Mesothelial cell of epicardium (in vitro differentiated cells): ENCODE data around the gene KCNC3. TPM values are rescaled to one million over a fixed set of nuclear protein-coding genes. Genes with fewer than 3 reads are reported as not detected.

Experiments used
- DNase-seq, 2 experiments: peaks; one replicate each; pipeline ENCODE4 v3.0.0; 2021; ENCODE audit warnings: low spot score in 2 of 2; ENCODE audit not compliant: unreplicated experiment in 2 of 2
- H3K27ac Mint-ChIP-seq: 2 replicates; pipeline ENCODE4 v1.8.0; 2021; ENCODE audit warnings: mixed read lengths
- H3K27me3 Mint-ChIP-seq: 2 replicates; pipeline ENCODE4 v1.8.0; 2021; ENCODE audit warnings: low read depth, mixed read lengths
- H3K36me3 Mint-ChIP-seq: 2 replicates; pipeline ENCODE4 v1.8.0; 2021; ENCODE audit warnings: mixed read lengths
- H3K4me1 Mint-ChIP-seq: 2 replicates; pipeline ENCODE4 v1.8.0; 2021; ENCODE audit warnings: mixed read lengths
- H3K4me3 Mint-ChIP-seq: 2 replicates; pipeline ENCODE4 v1.8.0; 2021; ENCODE audit warnings: mild to moderate bottlenecking, moderate library complexity, mixed read lengths
- H3K9me3 Mint-ChIP-seq: 2 replicates; pipeline ENCODE4 v1.8.0; 2021; ENCODE audit warnings: mixed read lengths
- total RNA-seq: library from RNA; stranded (reverse); gene quantifications from 3 replicates; pipeline ENCODE4 v1.2.1, GENCODE V29; 2021
- TF ChIP-seq, protein P1 (sequence below): fragments of 200-600 bp; sonication (generic); IDR thresholded peaks from one replicate; pipeline ENCODE4 v1.5.0; 2021; ENCODE audit warnings: antibody characterized with exemption; ENCODE audit not compliant: unreplicated experiment

Gene KCNC3
- total RNA-seq, 1 donor from 2014 or later = 54.4 TPM

DNA sequence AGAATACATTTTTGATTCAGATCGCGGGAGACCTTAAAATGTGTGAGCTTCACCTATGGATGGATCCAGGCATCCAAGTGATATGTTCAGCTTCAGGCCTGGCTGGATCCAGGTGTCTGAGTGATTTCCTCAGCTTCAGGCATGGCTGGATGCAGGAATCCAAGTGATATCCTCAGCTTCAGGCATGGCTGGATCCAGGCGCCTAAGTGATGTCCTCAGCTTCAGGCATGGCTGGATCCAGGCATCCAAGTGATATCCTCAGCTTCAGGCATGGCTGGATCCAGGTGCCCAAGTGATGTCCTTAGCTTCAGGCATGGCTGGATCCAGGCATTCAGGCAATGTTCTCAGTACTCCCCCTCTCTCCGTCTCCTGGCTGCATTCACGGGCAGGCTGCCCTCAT, 60.7 kb downstream of the KCNC3 start:
- Mint-ChIP-seq H3K4me3 (no peak overlapping the region), H3K9me3 (no peaks in the 10 kb centered on the region), H3K4me1 (no peaks in the 10 kb centered on the region), H3K27ac (no peak overlapping the region), H3K27me3 (peaks cover 10% of the 10 kb centered on the region), H3K36me3 (peaks cover 18% of the 10 kb centered on the region)
- no peak for DNase-seq
- TF ChIP-seq, protein P1, sequence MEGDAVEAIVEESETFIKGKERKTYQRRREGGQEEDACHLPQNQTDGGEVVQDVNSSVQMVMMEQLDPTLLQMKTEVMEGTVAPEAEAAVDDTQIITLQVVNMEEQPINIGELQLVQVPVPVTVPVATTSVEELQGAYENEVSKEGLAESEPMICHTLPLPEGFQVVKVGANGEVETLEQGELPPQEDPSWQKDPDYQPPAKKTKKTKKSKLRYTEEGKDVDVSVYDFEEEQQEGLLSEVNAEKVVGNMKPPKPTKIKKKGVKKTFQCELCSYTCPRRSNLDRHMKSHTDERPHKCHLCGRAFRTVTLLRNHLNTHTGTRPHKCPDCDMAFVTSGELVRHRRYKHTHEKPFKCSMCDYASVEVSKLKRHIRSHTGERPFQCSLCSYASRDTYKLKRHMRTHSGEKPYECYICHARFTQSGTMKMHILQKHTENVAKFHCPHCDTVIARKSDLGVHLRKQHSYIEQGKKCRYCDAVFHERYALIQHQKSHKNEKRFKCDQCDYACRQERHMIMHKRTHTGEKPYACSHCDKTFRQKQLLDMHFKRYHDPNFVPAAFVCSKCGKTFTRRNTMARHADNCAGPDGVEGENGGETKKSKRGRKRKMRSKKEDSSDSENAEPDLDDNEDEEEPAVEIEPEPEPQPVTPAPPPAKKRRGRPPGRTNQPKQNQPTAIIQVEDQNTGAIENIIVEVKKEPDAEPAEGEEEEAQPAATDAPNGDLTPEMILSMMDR = no peak

DNA sequence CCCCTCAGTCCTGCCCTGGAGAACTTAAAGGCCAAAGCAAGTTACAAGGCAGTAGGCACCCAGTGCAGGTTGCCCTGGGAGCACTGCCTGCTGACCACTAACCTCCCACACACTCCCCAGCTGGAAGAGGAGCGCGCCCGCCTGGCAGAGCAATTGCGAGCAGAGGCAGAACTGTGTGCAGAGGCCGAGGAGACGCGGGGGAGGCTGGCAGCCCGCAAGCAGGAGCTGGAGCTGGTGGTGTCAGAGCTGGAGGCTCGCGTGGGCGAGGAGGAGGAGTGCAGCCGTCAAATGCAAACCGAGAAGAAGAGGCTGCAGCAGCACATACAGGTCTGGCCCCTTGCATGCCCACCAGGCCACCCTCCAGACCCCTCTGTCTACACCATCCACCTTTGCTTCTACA, 61.1 kb downstream of the KCNC3 start:
- DNase-seq = no peak

DNA sequence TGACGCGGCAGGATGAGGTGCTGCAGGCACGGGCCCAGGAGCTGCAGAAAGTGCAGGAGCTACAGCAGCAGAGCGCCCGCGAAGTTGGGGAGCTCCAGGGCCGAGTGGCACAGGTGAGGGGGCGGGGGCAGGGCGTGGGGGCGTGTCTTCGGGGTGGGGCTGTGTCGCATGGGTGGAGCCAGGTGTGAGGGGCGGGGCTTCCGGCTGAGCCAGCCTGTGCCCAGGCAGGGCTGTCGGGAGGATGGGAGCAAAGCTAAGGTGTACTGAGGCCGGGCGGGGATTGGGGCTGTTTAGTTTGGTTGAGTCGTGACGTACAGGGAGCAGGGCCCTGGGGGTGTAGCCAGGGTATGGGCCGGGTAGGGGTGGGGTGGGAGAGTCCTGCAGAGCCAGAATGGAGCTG, 62.3 kb downstream of the KCNC3 start:
- H3K4me1 Mint-ChIP-seq = no peaks in the 10 kb centered on the region

More for the DNA sequence above, 61.1 kb downstream of the KCNC3 start:
- no peak overlapping the region for H3K27ac Mint-ChIP-seq
- H3K27me3 Mint-ChIP-seq = peaks cover 10% of the 10 kb centered on the region
- no peaks in the 10 kb centered on the region for H3K4me1 Mint-ChIP-seq
- no peaks in the 10 kb centered on the region for H3K9me3 Mint-ChIP-seq
- TF ChIP-seq, protein P1 = no peak
- H3K36me3 Mint-ChIP-seq = peaks cover 15% of the 10 kb centered on the region
- no peak overlapping the region for H3K4me3 Mint-ChIP-seq

DNA sequence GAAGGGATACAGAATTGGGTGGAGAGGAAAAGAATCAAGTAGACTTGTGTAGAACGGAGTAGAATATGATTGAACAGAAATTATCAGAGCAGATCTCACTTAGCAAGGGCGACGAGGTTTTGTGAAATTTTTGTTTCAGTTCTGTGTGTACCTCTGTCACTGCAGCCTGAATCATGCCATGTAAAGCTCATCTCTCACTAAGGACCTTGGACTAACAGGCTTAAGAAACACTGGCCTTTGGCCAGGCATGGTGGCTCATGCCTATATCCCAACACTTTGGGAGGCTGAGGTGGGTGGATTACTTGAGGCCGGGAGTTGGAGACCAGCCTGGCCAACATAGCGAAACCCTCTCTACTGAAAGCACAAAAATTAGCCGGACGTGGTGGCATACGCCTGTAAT, 63.1 kb downstream of the KCNC3 start:
- Mint-ChIP-seq H3K4me1 (no peaks in the 10 kb centered on the region), H3K36me3 (peaks cover 16% of the 10 kb centered on the region), H3K27me3 (peaks cover 10% of the 10 kb centered on the region), H3K9me3 (no peaks in the 10 kb centered on the region), H3K4me3 (no peak overlapping the region), H3K27ac (no peak overlapping the region)
- DNase-seq = no peak
- TF ChIP-seq, protein P1 = no peak

More for the DNA sequence above, 62.3 kb downstream of the KCNC3 start:
- Mint-ChIP-seq H3K4me3 (no peak overlapping the region), H3K9me3 (no peaks in the 10 kb centered on the region), H3K27ac (no peak overlapping the region), H3K27me3 (peaks cover 10% of the 10 kb centered on the region), H3K36me3 (peaks cover 19% of the 10 kb centered on the region)
- TF ChIP-seq, protein P1 = no peak
- no peak for DNase-seq

DNA sequence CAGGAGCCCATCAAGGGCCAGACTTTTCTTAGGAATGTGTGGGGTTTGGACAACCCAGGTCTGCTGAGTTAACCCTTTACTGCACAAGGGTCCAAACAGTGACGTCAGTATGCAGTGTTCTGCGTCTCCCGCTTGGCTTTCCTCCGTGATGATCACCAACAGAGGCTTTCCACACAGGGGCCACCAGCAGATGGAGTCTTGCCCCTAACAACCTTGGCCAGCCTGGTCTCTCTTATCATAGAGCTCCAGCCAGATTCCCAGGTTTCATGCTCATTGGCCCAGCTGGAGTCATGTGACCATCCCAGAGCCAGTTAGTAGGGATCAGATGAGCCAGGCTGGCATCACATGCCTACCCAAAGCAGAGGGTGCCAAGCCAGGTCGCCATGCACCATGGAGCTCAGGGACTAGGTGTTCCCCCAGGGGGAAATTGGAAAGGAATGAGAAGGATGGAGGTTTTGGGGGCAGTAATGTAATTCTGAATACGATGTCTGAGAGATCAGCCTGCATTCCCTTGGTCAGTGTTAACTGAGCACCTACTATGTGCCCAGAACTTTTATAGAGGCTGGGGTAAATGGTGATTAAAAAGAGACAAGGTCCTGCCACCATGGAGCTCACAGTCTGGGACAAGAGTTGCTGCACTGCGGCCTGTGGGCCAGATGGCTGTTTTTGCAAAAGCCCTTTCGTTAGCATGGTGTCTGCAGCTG, 64.5 kb downstream of the KCNC3 start:
- Mint-ChIP-seq H3K27me3 (peaks cover 10% of the 10 kb centered on the region), H3K4me1 (no peaks in the 10 kb centered on the region), H3K4me3 (no peak overlapping the region), H3K36me3 (peaks cover 13% of the 10 kb centered on the region), H3K9me3 (no peaks in the 10 kb centered on the region), H3K27ac (no peak overlapping the region)
- no peak for DNase-seq
- TF ChIP-seq, protein P1 = no peak
